LNCAP (cell line): Measurements from ENCODE around the gene CLSTN2.

Experiments used
- CTCF ChIP-seq: fragments of 450-650 bp; IDR thresholded peaks from 2 replicates; pipeline ENCODE4 v1.5.1; 2017; ENCODE audit warnings: mild to moderate bottlenecking

CLSTN2 gene

GRCh38 chr3:140441006-140441405 is 506.0 kb downstream of the CLSTN2 start:
- TF ChIP-seq CTCF: no peak

GRCh38 chr3:140442621-140443020 is 507.6 kb downstream of the CLSTN2 start:
- TF ChIP-seq CTCF: no peak

GRCh38 chr3:140443073-140443472 is 508.1 kb downstream of the CLSTN2 start:
- TF ChIP-seq CTCF: no peak

- TF ChIP-seq CTCF: no peak
Measured at GRCh38 chr3:140443806-140444205, 508.8 kb downstream of the CLSTN2 start.

GRCh38 chr3:140446734-140447133 is 511.7 kb downstream of the CLSTN2 start:
- TF ChIP-seq CTCF: no peak

- no peak for TF ChIP-seq CTCF
Measured at GRCh38 chr3:140447136-140447535, 512.2 kb downstream of the CLSTN2 start.

- TF ChIP-seq CTCF: no peak
Measured at GRCh38 chr3:140448001-140448400, 513.0 kb downstream of the CLSTN2 start.
